Measurements from ENCODE around the gene BCO2. TPM values are rescaled to one million over a fixed set of nuclear protein-coding genes. Genes with fewer than 3 reads are reported as not detected.

BCO2 gene
- total RNA-seq, 4 donors from 2014 or later, result 9.9 to 56.2 (median 25.4) TPM

DNA sequence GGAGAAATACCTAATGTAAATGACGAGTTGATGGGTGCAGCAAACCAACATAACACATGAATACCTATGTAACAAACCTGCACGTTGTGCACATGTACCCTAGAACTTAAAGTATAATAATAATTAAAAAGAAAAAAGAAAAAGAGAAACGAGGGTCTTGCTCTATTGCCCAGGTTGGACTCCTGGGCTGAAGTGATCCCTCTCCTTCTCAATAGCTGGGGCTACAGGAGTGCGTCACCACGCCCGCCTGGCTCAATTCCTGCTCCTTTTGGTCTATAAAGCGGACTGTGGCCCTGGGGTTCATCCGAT, 50.4 kb downstream of the BCO2 start:
- Histone ChIP-seq H3K27ac (peak overlapping the region; percentile 94 to 97 (median 96)), H3K9me3 (no peaks in the 10 kb centered on the region)
- peak in 2 of 3 donors; percentile 31 to 91 for DNase-seq

DNA sequence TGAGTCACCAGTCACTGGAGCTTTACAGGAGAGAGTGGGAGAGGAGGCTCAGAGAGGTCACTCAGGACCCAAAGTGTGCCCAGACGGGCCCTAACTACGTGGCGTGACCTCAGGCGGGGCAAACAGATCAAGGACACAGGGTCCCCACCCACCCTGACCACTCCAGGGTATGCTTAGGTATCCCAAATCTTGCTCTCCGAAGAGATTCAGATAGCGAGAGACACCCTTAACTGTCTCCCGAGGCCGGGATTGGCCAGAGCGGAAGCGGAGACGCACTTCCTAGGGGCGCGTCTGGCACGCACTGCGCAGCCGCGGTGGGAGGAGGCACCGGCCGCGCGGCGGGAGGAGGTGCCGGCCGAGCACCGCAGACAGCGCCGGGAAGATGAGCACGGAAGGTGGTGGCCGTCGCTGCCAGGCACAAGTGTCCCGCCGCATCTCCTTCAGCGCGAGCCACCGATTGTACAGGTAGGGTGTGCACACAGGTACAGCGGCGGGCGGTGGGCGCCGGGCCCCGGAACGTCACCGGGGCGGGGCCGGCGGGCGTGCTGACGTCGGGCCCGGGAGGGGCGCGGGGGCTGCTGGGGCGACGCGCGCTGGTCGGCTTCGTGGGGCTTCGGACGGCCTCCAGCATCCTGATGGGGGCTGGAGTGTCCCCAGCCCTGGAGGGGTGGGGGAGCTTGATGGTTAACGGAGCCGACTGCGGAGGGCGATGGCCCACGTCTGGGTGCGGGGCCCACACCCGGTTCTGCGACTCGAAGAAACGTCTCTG, 50.9 kb downstream of the BCO2 start, which contains the start of gene PTS:
PTS (plus strand) TSS at position 367 of the 769 bp plus-strand sequence; CDS start at position 383, 16 bp downstream.
- no peaks in the 10 kb centered on the region for H3K27me3 ChIP-seq
- peak within 1 kb of the TSS; percentile 68 to 97 (median 79) for H3K4me3 ChIP-seq
- H3K27ac ChIP-seq, result peak within 1 kb of the TSS; percentile 94 to 97 (median 96)
- peak; percentile 94 to 95 for TF ChIP-seq POLR2A (IDR thresholded peaks at IDR 0.05)
- TF ChIP-seq, protein P1, sequence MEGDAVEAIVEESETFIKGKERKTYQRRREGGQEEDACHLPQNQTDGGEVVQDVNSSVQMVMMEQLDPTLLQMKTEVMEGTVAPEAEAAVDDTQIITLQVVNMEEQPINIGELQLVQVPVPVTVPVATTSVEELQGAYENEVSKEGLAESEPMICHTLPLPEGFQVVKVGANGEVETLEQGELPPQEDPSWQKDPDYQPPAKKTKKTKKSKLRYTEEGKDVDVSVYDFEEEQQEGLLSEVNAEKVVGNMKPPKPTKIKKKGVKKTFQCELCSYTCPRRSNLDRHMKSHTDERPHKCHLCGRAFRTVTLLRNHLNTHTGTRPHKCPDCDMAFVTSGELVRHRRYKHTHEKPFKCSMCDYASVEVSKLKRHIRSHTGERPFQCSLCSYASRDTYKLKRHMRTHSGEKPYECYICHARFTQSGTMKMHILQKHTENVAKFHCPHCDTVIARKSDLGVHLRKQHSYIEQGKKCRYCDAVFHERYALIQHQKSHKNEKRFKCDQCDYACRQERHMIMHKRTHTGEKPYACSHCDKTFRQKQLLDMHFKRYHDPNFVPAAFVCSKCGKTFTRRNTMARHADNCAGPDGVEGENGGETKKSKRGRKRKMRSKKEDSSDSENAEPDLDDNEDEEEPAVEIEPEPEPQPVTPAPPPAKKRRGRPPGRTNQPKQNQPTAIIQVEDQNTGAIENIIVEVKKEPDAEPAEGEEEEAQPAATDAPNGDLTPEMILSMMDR (IDR thresholded peaks at IDR 0.05), result peak in 1 of 6 experiments; percentile 12
- DNase-seq, result peak; percentile 78 to 94 (median 93)
- peaks cover 0 to 7% (median 4%) of the 10 kb centered on the region in 4 donors for H3K4me1 ChIP-seq
- H3K9me3 ChIP-seq, result no peaks in the 10 kb centered on the region
- H3K36me3 ChIP-seq, result peaks cover 0 to 15% (median 0%) of the 10 kb centered on the region in 3 donors

More for the DNA sequence above, 50.4 kb downstream of the BCO2 start:
- H3K27me3 ChIP-seq, result no peaks in the 10 kb centered on the region
- no peak for TF ChIP-seq POLR2A (IDR thresholded peaks at IDR 0.05)
- TF ChIP-seq, protein P1 (IDR thresholded peaks at IDR 0.05), result no peak
- H3K36me3 ChIP-seq, result peaks cover 0 to 15% (median 0%) of the 10 kb centered on the region in 3 donors
- H3K4me1 ChIP-seq, result peaks cover 0 to 7% (median 4%) of the 10 kb centered on the region in 4 donors
- peak overlapping the region; percentile 68 to 97 (median 79) for H3K4me3 ChIP-seq

DNA sequence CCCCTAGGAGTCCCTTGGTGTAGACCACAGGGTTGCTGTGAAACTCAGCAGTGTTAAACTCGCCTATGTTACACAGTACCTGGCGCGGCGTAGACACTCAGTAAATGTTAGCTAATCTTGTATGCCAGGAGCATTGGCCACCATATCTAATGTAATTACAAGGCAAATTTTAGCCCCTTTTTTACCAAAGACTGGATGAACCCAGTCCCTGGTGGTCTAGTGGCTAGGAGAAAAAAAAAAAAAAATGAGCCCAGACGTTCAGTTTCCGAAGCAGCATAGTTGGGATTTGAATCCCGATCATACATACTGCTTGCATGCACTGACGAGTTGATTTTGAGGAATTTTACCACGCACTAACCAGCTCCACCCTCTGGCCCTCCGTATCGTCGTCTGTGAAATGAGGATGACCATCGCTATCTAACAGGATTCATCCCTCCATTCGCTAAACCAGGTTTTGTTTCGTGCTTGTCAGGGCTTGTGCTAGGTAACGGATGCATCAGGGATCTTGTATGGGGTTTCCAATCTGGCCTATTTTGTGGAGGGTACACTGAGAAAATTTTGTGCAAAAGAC, 51.6 kb downstream of the BCO2 start:
- Histone ChIP-seq H3K27me3 (no peaks in the 10 kb centered on the region), H3K4me3 (peak overlapping the region; percentile 68 to 97 (median 79)), H3K9me3 (no peaks in the 10 kb centered on the region), H3K36me3 (peaks cover 0 to 15% (median 0%) of the 10 kb centered on the region in 3 donors), H3K4me1 (peaks cover 0 to 5% (median 4%) of the 10 kb centered on the region in 4 donors), H3K27ac (peak overlapping the region; percentile 94 to 97 (median 96))
- no peak for DNase-seq
- TF ChIP-seq, protein P1 (IDR thresholded peaks at IDR 0.05), result no peak
- no peak for TF ChIP-seq POLR2A (IDR thresholded peaks at IDR 0.05)

DNA sequence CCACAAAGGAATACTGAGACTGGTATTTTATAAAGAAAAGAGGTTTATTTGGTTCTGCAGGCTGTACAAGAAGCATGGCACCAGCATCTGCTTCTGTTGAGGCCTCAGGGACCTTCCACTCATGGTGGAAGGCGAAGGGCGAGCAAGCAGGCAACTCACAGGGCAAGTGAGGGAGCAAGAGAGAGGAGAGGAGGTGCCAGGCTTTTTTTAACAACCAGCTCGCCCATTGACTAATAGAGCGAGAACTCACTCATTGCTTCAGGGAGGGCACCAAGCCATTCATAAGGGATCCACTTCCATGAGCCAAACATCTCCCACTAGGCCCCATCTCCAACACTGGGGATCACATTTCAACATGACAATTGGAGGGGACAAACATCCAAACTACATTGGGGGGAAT, 52.2 kb downstream of the BCO2 start:
- peaks cover 0 to 5% (median 2%) of the 10 kb centered on the region in 4 donors for H3K4me1 ChIP-seq
- no peaks in the 10 kb centered on the region for H3K9me3 ChIP-seq
- H3K36me3 ChIP-seq, result peaks cover 0 to 15% (median 0%) of the 10 kb centered on the region in 3 donors
- H3K27ac ChIP-seq, result peak overlapping the region in 2 of 4 donors; percentile 95 to 96
- TF ChIP-seq, protein P1 (IDR thresholded peaks at IDR 0.05), result no peak
- no peak for TF ChIP-seq POLR2A (IDR thresholded peaks at IDR 0.05)
- no peaks in the 10 kb centered on the region for H3K27me3 ChIP-seq
- peak overlapping the region in 2 of 4 donors; percentile 68 to 97 for H3K4me3 ChIP-seq
- no peak for DNase-seq

DNA sequence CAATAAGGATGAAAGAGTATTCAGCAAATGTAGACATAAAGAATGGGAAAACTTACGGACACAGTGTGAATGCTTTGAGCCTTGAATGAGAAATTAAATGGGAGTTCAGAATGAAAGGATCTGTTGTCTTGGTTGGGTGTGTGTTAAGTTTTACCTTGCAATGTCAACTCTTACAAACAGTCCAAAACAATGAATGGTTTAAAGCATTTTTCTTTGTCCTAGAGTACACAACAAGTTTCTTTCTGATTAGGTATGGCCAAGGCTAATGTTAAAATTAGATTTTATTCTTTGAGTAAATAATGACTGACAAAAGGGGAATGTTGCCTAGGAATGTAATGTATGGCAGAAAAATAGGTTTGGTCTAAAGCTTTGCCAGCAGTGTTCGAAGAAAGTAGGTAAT, 53.4 kb downstream of the BCO2 start:
- Histone ChIP-seq H3K27ac (no peak overlapping the region), H3K36me3 (peaks cover 0 to 20% (median 0%) of the 10 kb centered on the region in 3 donors)
- no peak for DNase-seq

More for the DNA sequence above, 53.4 kb downstream of the BCO2 start:
- Histone ChIP-seq H3K9me3 (no peaks in the 10 kb centered on the region), H3K4me3 (no peak overlapping the region), H3K4me1 (peaks cover 0 to 5% (median 2%) of the 10 kb centered on the region in 4 donors), H3K27me3 (no peaks in the 10 kb centered on the region)
- TF ChIP-seq, protein P1 (IDR thresholded peaks at IDR 0.05), result no peak
- TF ChIP-seq POLR2A (IDR thresholded peaks at IDR 0.05), result no peak

Measured in Peyer's patch (tissue), 4 donors.